Progenitor cell of endocrine pancreas (in vitro differentiated cells): ENCODE measurements around the gene COL20A1. TPM values are rescaled to one million over a fixed set of nuclear protein-coding genes. Genes with fewer than 3 reads are reported as not detected.

ENCODE experiments used
- DNase-seq: peaks from one replicate; pipeline ENCODE4 v3.0.0; 2021; ENCODE audit warnings: low spot score; ENCODE audit not compliant: unreplicated experiment
- H3K27ac Mint-ChIP-seq: 2 replicates; pipeline ENCODE4 v1.8.0; 2021; ENCODE audit warnings: mild to moderate bottlenecking, moderate library complexity, mixed read lengths
- H3K27me3 Mint-ChIP-seq: 2 replicates; pipeline ENCODE4 v1.8.0; 2021; ENCODE audit warnings: mixed read lengths
- H3K36me3 Mint-ChIP-seq: 2 replicates; pipeline ENCODE4 v1.8.0; 2022; ENCODE audit warnings: mixed read lengths; ENCODE audit not compliant: insufficient read depth
- H3K4me1 Mint-ChIP-seq: 2 replicates; pipeline ENCODE4 v1.8.0; 2021; ENCODE audit warnings: low read depth, mixed read lengths
- H3K4me3 Mint-ChIP-seq: 2 replicates; pipeline ENCODE4 v1.8.0; 2021; ENCODE audit warnings: low read depth, mild to moderate bottlenecking, moderate library complexity, mixed read lengths
- H3K9me3 Mint-ChIP-seq: 2 replicates; pipeline ENCODE4 v1.8.0; 2021; ENCODE audit warnings: low read depth, mixed read lengths
- total RNA-seq: library from RNA; stranded (reverse); gene quantifications from 2 replicates; pipeline ENCODE4 v1.2.1, GENCODE V29; 2021
- TF ChIP-seq, protein P1 (sequence below): fragments of 200-600 bp; sonication (generic); IDR thresholded peaks from one replicate; pipeline ENCODE4 v1.5.0; 2021; ENCODE audit warnings: antibody characterized with exemption, mild to moderate bottlenecking; ENCODE audit not compliant: unreplicated experiment

Gene COL20A1
- total RNA-seq, 1 donor from 2014 or later, result 0.24 TPM

DNA sequence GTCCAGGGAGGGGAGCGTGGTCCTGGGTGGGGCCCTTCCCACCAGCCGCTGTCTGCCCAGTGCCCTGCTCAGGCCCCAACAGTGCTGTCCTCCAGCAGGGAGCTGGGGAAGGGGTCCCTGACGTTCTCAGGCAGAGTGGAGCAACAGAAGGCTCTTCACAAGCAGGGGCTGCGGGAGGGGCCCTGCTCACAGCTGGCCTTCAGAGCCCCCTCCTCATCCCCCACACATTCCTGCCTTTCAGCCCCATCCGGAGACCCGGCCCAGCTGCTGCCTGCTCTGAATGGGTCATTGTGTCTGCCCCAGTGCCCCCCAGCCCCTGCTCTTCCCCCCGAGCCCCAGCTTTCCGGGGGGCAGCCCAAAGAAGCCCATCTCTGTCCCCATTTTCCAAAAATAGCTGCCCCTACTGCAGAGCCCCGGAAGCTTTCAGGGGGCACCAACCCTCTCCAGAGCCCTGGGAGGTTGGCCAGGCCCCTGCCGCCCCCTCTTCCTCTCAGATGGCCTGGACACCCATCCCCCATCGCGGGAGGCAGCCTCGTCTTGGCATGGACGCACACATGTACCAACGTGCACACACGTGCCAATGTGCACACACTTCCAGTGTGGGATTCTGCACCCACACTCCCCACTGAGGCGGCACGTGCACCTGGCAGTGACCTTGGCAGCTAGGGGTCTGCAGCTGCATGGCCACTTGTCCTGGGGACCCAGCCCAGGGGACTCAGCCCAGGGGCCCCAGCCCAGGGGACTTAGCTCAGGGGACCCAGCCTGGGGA, 3.7 kb downstream of the COL20A1 start:
- Mint-ChIP-seq H3K4me3 (no peak overlapping the region), H3K9me3 (no peaks in the 10 kb centered on the region), H3K27me3 (peaks cover 31% of the 10 kb centered on the region), H3K36me3 (no peaks in the 10 kb centered on the region), H3K4me1 (no peaks in the 10 kb centered on the region), H3K27ac (peak overlapping the region; percentile 49)
- no peak for DNase-seq
- TF ChIP-seq, protein P1, sequence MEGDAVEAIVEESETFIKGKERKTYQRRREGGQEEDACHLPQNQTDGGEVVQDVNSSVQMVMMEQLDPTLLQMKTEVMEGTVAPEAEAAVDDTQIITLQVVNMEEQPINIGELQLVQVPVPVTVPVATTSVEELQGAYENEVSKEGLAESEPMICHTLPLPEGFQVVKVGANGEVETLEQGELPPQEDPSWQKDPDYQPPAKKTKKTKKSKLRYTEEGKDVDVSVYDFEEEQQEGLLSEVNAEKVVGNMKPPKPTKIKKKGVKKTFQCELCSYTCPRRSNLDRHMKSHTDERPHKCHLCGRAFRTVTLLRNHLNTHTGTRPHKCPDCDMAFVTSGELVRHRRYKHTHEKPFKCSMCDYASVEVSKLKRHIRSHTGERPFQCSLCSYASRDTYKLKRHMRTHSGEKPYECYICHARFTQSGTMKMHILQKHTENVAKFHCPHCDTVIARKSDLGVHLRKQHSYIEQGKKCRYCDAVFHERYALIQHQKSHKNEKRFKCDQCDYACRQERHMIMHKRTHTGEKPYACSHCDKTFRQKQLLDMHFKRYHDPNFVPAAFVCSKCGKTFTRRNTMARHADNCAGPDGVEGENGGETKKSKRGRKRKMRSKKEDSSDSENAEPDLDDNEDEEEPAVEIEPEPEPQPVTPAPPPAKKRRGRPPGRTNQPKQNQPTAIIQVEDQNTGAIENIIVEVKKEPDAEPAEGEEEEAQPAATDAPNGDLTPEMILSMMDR, result no peak

DNA sequence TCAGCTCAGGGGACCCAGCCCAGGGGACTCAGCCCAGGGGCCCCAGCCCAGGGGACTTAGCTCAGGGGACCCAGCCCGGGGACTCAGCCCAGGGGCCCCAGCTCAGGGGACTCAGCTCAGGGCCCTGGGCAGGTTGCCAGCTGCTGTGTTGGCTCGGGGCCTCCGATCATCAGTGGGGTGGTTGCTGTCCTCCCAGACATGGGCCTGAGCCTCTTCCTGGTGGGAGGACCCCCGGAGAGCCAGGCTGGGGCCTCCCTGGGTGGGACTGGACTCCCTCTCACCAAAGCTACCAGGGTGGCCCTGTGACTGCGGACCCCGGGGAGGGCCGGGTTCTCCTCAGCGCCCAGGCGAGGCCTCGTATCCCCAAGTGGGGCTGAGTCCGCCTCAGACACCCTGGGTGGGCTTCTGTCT, 4.4 kb downstream of the COL20A1 start:
- DNase-seq, result no peak
- Mint-ChIP-seq H3K4me3 (no peak overlapping the region), H3K27ac (no peak overlapping the region), H3K27me3 (peaks cover 34% of the 10 kb centered on the region), H3K36me3 (no peaks in the 10 kb centered on the region), H3K9me3 (no peaks in the 10 kb centered on the region), H3K4me1 (no peaks in the 10 kb centered on the region)
- TF ChIP-seq, protein P1, result no peak

DNA sequence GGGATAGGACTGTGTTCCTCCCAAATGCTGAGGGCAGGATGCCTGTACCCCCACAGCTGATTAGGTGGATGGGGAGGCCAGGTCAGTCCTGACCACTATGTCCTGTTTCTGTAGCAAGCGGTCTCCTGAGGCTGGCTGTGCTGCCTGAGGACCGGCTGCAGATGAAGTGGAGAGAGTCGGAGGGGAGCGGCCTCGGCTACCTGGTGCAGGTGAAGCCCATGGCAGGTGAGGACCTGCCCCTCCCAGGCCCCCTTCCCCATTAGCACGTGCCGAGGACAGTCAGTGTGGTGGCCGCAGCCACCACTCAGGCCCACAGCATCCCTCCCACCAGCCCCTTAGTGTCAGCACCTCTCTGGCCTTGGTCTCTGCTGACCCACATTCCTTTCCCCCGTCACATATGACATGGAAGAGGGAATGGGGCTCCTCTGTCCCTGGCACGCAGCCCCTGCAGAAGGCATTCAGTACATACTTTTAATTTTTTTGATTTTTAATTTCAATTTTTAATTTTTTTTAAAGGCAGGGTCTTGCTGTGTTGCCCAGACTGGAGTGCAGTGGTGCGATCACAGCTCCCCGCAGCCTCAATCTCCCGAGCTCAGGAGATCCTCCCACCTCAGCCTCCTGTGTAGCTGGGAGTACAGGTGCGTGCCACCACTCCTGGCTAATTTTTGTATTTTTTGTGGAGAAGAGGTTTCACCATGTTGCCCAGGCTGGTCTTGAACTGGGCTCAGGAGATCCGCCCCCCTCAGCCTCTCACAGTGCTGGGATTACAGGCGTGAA, 5.0 kb downstream of the COL20A1 start:
- H3K9me3 Mint-ChIP-seq, result no peaks in the 10 kb centered on the region
- no peaks in the 10 kb centered on the region for H3K36me3 Mint-ChIP-seq

DNA sequence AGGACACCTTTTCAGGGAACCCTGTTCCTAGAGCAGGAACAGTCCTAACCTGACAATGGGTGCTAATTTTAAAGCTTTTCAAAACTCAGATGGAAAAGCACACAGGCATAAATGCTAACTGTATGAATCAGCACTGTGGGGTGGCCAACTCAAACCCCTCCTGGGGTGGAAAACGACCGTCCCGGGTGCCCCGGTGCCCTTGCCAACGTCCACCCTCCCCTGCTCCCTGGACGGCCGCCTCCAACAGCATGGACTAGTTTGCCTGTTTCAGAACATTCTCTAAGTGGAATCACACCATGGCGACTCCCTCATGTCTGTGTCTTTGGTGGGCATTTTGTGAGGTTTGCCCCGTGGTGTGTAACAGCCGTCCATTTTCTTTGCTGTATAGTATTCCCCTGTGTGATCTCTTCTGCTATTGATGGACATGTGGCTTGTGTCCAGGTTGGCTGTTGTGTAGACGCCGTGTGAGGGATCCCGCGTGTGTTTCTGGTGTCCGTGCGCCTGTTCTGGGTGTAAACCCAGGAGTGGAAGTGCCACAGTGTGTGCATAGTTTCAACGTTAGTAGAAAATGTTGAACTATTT, 5.8 kb downstream of the COL20A1 start:
- TF ChIP-seq, protein P1, result no peak
- Mint-ChIP-seq H3K4me3 (no peak overlapping the region), H3K9me3 (no peaks in the 10 kb centered on the region), H3K27me3 (peaks cover 39% of the 10 kb centered on the region), H3K4me1 (no peaks in the 10 kb centered on the region), H3K36me3 (no peaks in the 10 kb centered on the region), H3K27ac (no peak overlapping the region)
- no peak for DNase-seq

More for the DNA sequence above, 5.0 kb downstream of the COL20A1 start:
- H3K4me1 Mint-ChIP-seq, result no peaks in the 10 kb centered on the region
- H3K27me3 Mint-ChIP-seq, result peaks cover 39% of the 10 kb centered on the region
- DNase-seq, result no peak
- H3K27ac Mint-ChIP-seq, result no peak overlapping the region
- no peak overlapping the region for H3K4me3 Mint-ChIP-seq
- TF ChIP-seq, protein P1, result no peak

DNA sequence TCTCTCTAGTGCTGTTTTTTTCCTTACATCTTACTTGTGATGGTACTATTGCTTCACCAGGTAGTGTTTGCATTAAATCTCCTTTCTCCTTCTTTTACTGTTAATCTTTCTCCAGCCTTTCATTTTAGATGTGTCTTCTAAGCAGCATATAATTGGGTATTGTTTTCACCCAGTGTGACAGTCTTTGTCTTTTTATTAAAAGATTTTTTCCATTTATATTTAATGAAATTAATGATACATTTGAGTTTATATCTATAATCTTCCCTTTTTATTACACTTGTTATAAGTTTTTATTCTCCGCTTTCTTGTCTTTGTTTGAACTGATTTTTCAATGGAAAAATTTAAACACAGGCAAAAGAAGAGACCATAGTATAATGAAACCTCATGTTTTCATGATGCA, 8.7 kb downstream of the COL20A1 start:
- Mint-ChIP-seq H3K27me3 (peaks cover 34% of the 10 kb centered on the region), H3K9me3 (no peaks in the 10 kb centered on the region), H3K4me3 (no peak overlapping the region), H3K4me1 (no peaks in the 10 kb centered on the region), H3K27ac (no peak overlapping the region), H3K36me3 (no peaks in the 10 kb centered on the region)
- TF ChIP-seq, protein P1, result no peak
- DNase-seq, result no peak
